IMR-90 (cell line): Measurements from ENCODE around the gene CCDC40. TPM values are rescaled to one million over a fixed set of nuclear protein-coding genes. Genes with fewer than 3 reads are reported as not detected.

Experiments
- ATAC-seq: fragments of 200-7000 bp; cut with Tn5 transposase; 2 replicates; pipeline ENCODE4 v1.9.1; 2020; ENCODE audit warnings: low read depth, mild to moderate bottlenecking, moderate library complexity
- BruUV-seq: library from RNA; stranded (reverse); fragments of 400-500 nt; replicated peaks from 2 replicates; lab custom pipeline; 2021; lab: Mats Ljungman, UMichigan
- CTCF ChIA-PET: fragments of 300-600 bp; formaldehyde crosslinking; extraction: SDS; loops from one replicate; lab custom pipeline; 2021; ENCODE audit warnings: antibody characterized with exemption; lab: Yijun Ruan, JAX
- POLR2A ChIA-PET: fragments of 300-600 bp; sonication (Branson Sonifier 250); formaldehyde crosslinking; loops from one replicate; lab custom pipeline; 2022; ENCODE audit warnings: antibody characterized with exemption; ENCODE audit not compliant: unreplicated experiment; lab: Charles Lee
- DNase-seq: peaks from one replicate; pipeline ENCODE4 v3.0.0; 2013
- H2AFZ ChIP-seq: replicated peaks from 2 replicates; pipeline ENCODE3; 2013; ENCODE audit warnings: low read length, mild to moderate bottlenecking; ENCODE audit not compliant: poor library complexity
- H2AK5ac ChIP-seq: 2 replicates; pipeline ENCODE4 v1.6.1; 2013; ENCODE audit warnings: low read depth, low read length, inconsistent platforms
- H2AK9ac ChIP-seq: replicated peaks from 2 replicates; pipeline ENCODE3; 2013; ENCODE audit warnings: mild to moderate bottlenecking, low read depth, low read length, moderate library complexity; ENCODE audit not compliant: poor library complexity
- H2BK120ac ChIP-seq: 2 replicates; pipeline ENCODE4 v1.6.1; 2013; ENCODE audit warnings: low read depth, low read length, inconsistent platforms
- H2BK15ac ChIP-seq: 3 replicates; pipeline ENCODE4 v1.6.1; 2013; ENCODE audit warnings: low read depth, low read length, inconsistent platforms
- H2BK20ac ChIP-seq: 2 replicates; pipeline ENCODE4 v1.6.1; 2013; ENCODE audit warnings: low read depth, mild to moderate bottlenecking, inconsistent platforms, low read length, moderate library complexity
- H2BK5ac ChIP-seq: 2 replicates; pipeline ENCODE4 v1.6.1; 2013; ENCODE audit warnings: mild to moderate bottlenecking, low read depth, low read length, inconsistent platforms; ENCODE audit not compliant: poor library complexity, severe bottlenecking
- H3K14ac ChIP-seq: replicated peaks from 2 replicates; pipeline ENCODE4 v1.6.1; 2013; ENCODE audit warnings: low read depth, low read length, inconsistent platforms
- H3K18ac ChIP-seq: 2 replicates; pipeline ENCODE4 v1.6.1; 2013; ENCODE audit warnings: low read depth, low read length, control low read depth
- H3K23ac ChIP-seq: 2 replicates; pipeline ENCODE4 v1.6.1; 2013; ENCODE audit warnings: low read depth, low read length, inconsistent platforms
- H3K27ac ChIP-seq: 2 replicates; pipeline ENCODE4 v1.5.1; 2013; ENCODE audit warnings: mild to moderate bottlenecking, control low read depth, low read length; ENCODE audit not compliant: insufficient read depth
- H3K27me3 ChIP-seq: 2 replicates; pipeline ENCODE4 v1.6.1; 2013; ENCODE audit warnings: low read length; ENCODE audit not compliant: control insufficient read depth, insufficient read depth
- H3K36me3 ChIP-seq: 2 replicates; pipeline ENCODE4 v1.6.1; 2013; ENCODE audit warnings: low read length, mixed read lengths; ENCODE audit not compliant: control insufficient read depth, insufficient read depth
- H3K4ac ChIP-seq: 2 replicates; pipeline ENCODE4 v1.6.1; 2013; ENCODE audit warnings: low read depth, low read length, inconsistent platforms
- H3K4me1 ChIP-seq: 2 replicates; pipeline ENCODE4 v1.6.1; 2013; ENCODE audit warnings: low read length, mixed read lengths; ENCODE audit not compliant: control insufficient read depth, insufficient read depth
- H3K4me2 ChIP-seq: 2 replicates; pipeline ENCODE4 v1.6.1; 2013; ENCODE audit warnings: low read depth, mild to moderate bottlenecking, control low read depth, low read length, moderate library complexity
- H3K4me3 ChIP-seq: 2 replicates; pipeline ENCODE4 v1.5.1; 2013; ENCODE audit warnings: low read depth, mild to moderate bottlenecking, control low read depth, low read length, moderate library complexity; ENCODE audit not compliant: insufficient read depth
- H3K56ac ChIP-seq: 2 replicates; pipeline ENCODE4 v1.6.1; 2013; ENCODE audit warnings: low read length, inconsistent platforms; ENCODE audit not compliant: insufficient read depth; ENCODE audit errors: extremely low read depth
- H3K79me1 ChIP-seq, 2 experiments: 2 replicates each; pipeline ENCODE4 v1.6.1; 2013; ENCODE audit warnings: low read length in 2 of 2, inconsistent platforms in 1 of 2, low read depth in 1 of 2
- H3K9ac ChIP-seq: 2 replicates; pipeline ENCODE4 v1.6.1; 2013; ENCODE audit warnings: low read depth, low read length, control low read depth
- H3K9me1 ChIP-seq: 2 replicates; pipeline ENCODE4 v1.6.1; 2013; ENCODE audit warnings: low read length, inconsistent platforms; ENCODE audit not compliant: insufficient read depth
- H3K9me3 ChIP-seq: 2 replicates; pipeline ENCODE4 v1.6.1; 2013; ENCODE audit warnings: low read length; ENCODE audit not compliant: control insufficient read depth, insufficient read depth
- H4K20me1 ChIP-seq: 2 replicates; pipeline ENCODE4 v1.6.1; 2013; ENCODE audit warnings: low read length, inconsistent platforms; ENCODE audit not compliant: insufficient read depth
- H4K5ac ChIP-seq: 2 replicates; pipeline ENCODE4 v1.6.1; 2013; ENCODE audit warnings: mild to moderate bottlenecking, low read depth, low read length, control low read depth
- H4K8ac ChIP-seq, 2 experiments: 2 replicates each; pipeline ENCODE4 v1.6.1; 2013; ENCODE audit warnings: low read depth in 2 of 2, low read length in 2 of 2, control low read depth in 1 of 2, inconsistent platforms in 1 of 2
- H4K91ac ChIP-seq: 2 replicates; pipeline ENCODE4 v1.6.1; 2013; ENCODE audit warnings: low read depth, low read length, inconsistent platforms; ENCODE audit not compliant: insufficient read depth
- CHD1 ChIP-seq: IDR thresholded peaks from 2 replicates; pipeline ENCODE4 v1.6.1; 2012; ENCODE audit warnings: low read depth, low read length, improper control_type of control experiment
- CTCF ChIP-seq: conservative IDR thresholded peaks from 2 replicates; pipeline ENCODE4 v1.5.1; 2012; ENCODE audit warnings: mild to moderate bottlenecking, low read depth, low read length, improper control_type of control experiment
- MAFK ChIP-seq: IDR thresholded peaks from 2 replicates; pipeline ENCODE4 v1.6.1; 2012; ENCODE audit warnings: low read depth, low read length, improper control_type of control experiment
- MAZ ChIP-seq: IDR thresholded peaks from 2 replicates; pipeline ENCODE4 v1.6.1; 2012; ENCODE audit warnings: low read depth, mild to moderate bottlenecking, low read length, improper control_type of control experiment, moderate library complexity, borderline replicate concordance
- POLR2A ChIP-seq: IDR thresholded peaks from 2 replicates; pipeline ENCODE4 v1.6.1; 2012; ENCODE audit warnings: mild to moderate bottlenecking, low read depth, low read length
- WGBS, 2 experiments: methylation state at CpG; one replicate each; pipeline versions ENCODE4 v1.1.5 to v1.1.7; 2013; ENCODE audit warnings: missing lambda C conversion rate in 2 of 2; ENCODE audit not compliant: insufficient read length in 1 of 2; ENCODE audit errors: extremely low coverage in 2 of 2; 5-methylcytosine and 5-hydroxymethylcytosine counted together
- dilution Hi-C: fragments of 300-500 bp; cut with HindIII; formaldehyde crosslinking; loops from one replicate; pipeline ENCODE4 v1.14.3; 2018; ENCODE audit warnings: low sequenced_read_pairs; ENCODE audit not compliant: unreplicated experiment
- in situ Hi-C: fragments of 300-500 bp; cut with MboI; formaldehyde crosslinking; loops from 3 replicates; pipeline ENCODE4 v1.14.3; 2019; ENCODE audit warnings: low sequenced_read_pairs, inconsistent platforms, mixed read lengths
- intact Hi-C: fragments of 100-400 bp; cut with micrococcal nuclease; formaldehyde crosslinking; loops from 2 replicates; pipeline ENCODE4 v1.10.0; 2022
- polyA plus RNA-seq, 3 experiments: library from polyadenylated mRNA; depleted of rRNA; stranded (reverse); fragments of >200 nt; gene quantifications; 2 replicates each; pipeline ENCODE4 v1.2.3, GENCODE V29; 2012; ENCODE audit warnings: low replicate concordance in 1 of 3
- total RNA-seq: library from RNA; depleted of rRNA; stranded (reverse); fragments of >200 nt; gene quantifications from 2 replicates; pipeline ENCODE4 v1.2.3, GENCODE V29; 2012
- TF ChIP-seq, protein P1 (sequence below): fragments of 150-350 bp; IDR thresholded peaks from 2 replicates; pipeline ENCODE4 v1.6.1; 2016; ENCODE audit warnings: low read depth, mild to moderate bottlenecking, low read length, moderate library complexity, borderline replicate concordance

Gene CCDC40
- total and polyA plus RNA-seq, 2 of the 4 experiments (the other 2 are of a cell fraction): 0.90 to 4.7 TPM

GRCh38 chr17:80119271-80119791 is 82.9 kb downstream of the CCDC40 start:
- no peak for ATAC-seq
- no peak overlapping the region for H2BK15ac ChIP-seq
- 92% methylated on average over 2 of the region's 24 CpGs; no CpG with 5 or more reads in 1 of the 2 experiments for WGBS, 2 experiments
- H2BK20ac ChIP-seq: no peak overlapping the region
- H3K4me2 ChIP-seq: no peak overlapping the region
- no peak overlapping the region for H3K56ac ChIP-seq
- H3K79me1 ChIP-seq: no peaks in the 10 kb centered on the region
- H4K20me1 ChIP-seq: no peaks in the 10 kb centered on the region
- intact Hi-C loops: no loop called here
- in situ Hi-C loops: no loop called here
- TF ChIP-seq MAZ (no peak), CHD1 (no peak), CTCF (no peak), POLR2A (no peak), MAFK (no peak)
- TF ChIP-seq, protein P1, sequence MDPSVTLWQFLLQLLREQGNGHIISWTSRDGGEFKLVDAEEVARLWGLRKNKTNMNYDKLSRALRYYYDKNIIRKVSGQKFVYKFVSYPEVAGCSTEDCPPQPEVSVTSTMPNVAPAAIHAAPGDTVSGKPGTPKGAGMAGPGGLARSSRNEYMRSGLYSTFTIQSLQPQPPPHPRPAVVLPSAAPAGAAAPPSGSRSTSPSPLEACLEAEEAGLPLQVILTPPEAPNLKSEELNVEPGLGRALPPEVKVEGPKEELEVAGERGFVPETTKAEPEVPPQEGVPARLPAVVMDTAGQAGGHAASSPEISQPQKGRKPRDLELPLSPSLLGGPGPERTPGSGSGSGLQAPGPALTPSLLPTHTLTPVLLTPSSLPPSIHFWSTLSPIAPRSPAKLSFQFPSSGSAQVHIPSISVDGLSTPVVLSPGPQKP: no peak
- ChIA-PET CTCF (no interaction called here), POLR2A (no interaction called here)
- H3K36me3 ChIP-seq: peaks cover 3% of the 10 kb centered on the region; the same call in 1 of the 2 replicates
- H3K14ac ChIP-seq: no peak overlapping the region
- H3K4me3 ChIP-seq: no peak overlapping the region
- no peak overlapping the region for H3K4ac ChIP-seq
- no peak overlapping the region for H4K91ac ChIP-seq
- no peak overlapping the region for H2AFZ ChIP-seq
- no peak overlapping the region for H3K27ac ChIP-seq
- no peak overlapping the region for H3K18ac ChIP-seq
- H3K9me1 ChIP-seq: peaks cover 7% of the 10 kb centered on the region
- dilution Hi-C loops: no loop called here
- H2BK5ac ChIP-seq: no peak overlapping the region
- no peak overlapping the region for H3K23ac ChIP-seq
- peak overlapping the region; percentile 50 for H2AK9ac ChIP-seq
- no peak overlapping the region for H4K5ac ChIP-seq
- BruUV-seq: no TSS peak
- no peaks in the 10 kb centered on the region for H3K27me3 ChIP-seq
- H3K4me1 ChIP-seq: peaks cover 5% of the 10 kb centered on the region
- H3K9ac ChIP-seq: no peak overlapping the region
- H2AK5ac ChIP-seq: no peak overlapping the region
- no peak overlapping the region for H4K8ac ChIP-seq
- H3K9me3 ChIP-seq: no peaks in the 10 kb centered on the region
- no peak overlapping the region for H2BK120ac ChIP-seq
- no peak for DNase-seq
